ENCODE results near the gene KCNJ12.
"Not testable (repeated sequence)": the region's sequence is repeated elsewhere in the genome, so short reads cannot be mapped to it uniquely, and the experiment has no call there.

Gene KCNJ12

DNA sequence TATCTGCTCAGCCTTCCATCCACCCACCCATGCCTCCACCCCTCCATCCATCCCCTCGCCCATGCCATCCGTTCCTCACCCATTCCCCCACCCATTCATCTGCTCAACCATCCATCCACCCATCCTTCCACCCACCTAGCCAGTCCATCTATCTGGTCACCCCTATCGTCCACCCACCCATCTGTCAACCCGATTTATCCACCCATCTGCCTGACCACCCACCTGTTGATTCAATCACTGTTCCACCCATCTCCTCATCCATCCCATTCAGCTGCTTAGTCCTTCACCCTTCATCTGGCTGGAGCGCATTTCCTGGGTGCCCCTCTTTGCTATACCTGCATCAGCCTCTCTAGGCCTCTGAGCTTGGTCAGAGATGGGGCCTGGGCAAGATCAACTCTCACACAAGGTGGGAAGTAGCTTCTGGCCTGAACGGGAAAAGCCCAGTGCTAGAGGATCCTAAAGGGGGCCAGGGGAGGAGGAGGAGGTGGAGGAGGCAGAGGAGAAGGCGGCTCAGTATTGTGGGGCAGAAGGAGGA, 32.7 kb downstream of the KCNJ12 start:
- not testable (repeated sequence) for DNase-seq

DNA sequence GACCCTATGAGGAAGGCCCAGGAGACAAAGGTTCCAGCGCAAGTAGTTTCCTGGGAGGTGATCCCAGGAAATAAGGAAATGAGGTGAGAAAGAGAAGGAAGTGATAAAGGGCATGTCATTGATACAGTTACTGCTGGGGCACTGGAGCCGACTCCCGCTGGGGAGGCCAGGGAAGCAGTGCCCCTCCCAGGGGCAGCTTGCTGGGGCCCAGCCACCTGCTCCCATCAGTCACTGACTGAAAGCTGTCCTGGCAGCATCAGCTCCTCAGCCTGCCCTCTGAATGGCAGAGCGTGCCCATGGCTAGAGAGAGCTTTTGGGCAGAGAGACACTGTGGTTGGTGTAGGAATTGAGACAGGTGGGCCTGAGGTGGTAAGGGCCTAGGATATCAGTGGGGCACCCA, 33.2 kb downstream of the KCNJ12 start:
- not testable (repeated sequence) for DNase-seq

DNA sequence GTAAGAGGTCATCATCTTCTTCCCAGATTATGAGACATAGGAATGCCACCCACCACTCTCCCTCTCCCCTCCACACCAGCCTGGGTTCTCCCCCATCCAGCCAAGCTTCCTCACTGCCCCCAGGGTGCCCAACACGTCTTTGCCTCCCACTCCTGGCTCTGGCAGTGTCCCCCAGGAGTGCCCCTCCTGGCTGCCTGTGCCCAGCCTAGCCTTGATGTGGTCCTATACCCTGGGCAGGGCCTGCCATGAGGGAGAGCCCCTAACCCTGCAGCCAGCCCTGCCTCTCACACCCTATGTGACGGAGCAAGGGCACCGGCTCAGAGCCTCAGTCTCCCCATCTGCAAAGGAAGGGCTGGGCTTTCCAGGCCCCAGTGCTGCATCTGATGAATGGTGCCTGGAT, 33.8 kb downstream of the KCNJ12 start:
- not testable (repeated sequence) for DNase-seq

DNA sequence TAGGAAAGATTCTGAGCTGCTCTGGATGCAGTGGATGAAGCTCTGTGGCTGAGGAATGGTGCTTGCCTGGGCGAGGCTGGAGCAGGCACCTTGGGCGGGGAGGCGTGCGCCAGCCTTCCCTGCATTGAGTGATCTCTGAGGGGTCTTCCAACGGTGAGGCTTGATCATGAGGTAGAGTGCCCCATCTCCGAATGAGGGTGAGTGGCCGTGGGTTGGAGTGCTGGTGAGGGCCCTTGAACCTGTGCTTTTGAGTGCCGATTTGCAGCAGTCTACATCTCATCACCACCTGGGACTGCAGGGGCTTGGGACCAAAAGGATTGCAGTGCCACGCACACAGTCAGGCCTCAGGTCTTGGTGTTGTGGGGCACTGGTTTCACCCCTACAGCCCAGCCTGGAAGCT, 34.2 kb downstream of the KCNJ12 start:
- DNase-seq: not testable (repeated sequence)

DNA sequence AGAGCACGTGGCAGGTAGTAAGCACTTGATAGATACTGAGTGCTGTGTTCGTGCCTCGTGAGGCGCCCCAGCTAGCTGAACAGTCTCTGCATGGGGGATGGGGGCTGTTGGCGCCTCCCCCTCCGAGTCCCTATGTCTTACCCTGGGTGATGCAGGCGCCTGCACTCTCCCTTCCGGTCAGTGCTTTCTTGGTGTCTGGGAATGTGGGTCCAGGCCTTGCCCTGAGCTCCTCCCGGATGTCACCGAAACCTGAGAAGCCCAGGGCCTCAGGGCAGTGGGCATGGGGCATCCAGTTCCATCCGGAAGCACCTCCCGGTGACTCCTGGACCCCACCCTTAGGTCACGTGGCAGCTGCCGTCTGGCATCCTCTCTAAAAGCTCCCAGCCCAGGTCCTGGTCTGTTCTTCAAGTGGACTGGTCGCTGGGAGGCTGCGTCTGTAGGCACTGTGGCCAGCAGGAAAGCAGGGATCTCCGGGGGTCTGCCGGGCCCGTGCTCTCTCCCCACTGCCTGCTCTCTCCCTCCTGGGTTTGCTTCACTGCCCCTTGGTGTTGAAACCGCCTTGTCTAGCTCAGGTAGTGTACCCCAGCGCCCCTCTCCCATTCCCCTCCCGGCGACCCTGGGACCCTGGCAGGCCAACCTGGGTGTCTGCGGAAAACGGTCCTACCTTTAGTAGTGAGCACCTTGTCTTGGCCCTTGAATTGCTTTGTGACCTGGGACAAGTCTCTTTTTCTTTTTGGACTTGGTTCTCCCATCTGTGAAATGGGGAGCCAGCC, 34.9 kb downstream of the KCNJ12 start:
- DNase-seq: not testable (repeated sequence)

DNA sequence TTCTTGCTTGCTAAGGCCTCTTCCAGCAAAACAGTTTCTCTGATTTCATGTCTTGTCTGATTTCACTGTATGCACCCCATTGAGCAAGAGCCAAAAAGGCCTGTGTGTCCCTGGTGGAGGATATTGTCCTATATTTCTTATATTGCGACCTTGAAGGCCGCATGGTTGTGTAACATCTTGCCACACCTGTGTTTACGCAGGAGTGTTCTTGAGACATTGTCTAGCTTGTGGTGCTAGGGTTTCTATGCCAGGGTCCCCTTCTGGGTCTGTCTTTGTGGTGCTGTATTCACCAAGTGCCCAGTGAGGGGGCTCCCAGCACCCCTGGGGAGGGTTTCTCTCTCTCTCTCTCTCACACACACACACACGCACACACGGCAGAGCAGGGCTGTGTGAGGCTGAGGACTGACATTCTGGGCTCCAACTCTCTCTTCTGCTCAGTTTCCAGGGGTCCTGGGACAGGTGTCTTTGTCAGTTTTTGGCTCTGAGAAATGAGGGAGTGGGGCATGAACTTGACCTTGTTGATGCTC, 35.6 kb downstream of the KCNJ12 start:
- not testable (repeated sequence) for DNase-seq

DNA sequence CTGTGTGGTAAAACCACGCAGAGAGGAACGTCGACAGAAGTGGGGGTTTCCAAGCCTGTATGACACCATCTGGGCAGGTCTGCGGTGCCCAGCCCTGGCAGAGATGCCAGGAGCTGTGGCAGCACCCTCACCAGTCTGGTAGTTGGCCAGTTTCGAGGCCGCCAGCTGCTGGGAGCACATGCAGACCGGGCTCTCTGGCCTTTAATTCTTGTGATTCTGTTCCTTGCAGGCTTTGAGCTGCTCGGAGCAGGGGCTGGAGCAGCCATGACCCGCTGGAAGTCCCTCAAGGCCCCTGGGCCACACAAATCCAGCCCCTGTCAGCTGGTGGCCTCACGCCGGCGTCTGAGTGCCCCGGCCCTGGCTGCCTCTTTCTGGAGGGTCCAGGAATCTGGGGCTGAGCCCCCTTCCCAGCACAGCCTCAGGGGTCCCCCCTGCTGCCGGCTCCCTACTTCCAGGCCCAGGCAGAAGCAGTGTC, 36.1 kb downstream of the KCNJ12 start:
- not testable (repeated sequence) for DNase-seq

DNA sequence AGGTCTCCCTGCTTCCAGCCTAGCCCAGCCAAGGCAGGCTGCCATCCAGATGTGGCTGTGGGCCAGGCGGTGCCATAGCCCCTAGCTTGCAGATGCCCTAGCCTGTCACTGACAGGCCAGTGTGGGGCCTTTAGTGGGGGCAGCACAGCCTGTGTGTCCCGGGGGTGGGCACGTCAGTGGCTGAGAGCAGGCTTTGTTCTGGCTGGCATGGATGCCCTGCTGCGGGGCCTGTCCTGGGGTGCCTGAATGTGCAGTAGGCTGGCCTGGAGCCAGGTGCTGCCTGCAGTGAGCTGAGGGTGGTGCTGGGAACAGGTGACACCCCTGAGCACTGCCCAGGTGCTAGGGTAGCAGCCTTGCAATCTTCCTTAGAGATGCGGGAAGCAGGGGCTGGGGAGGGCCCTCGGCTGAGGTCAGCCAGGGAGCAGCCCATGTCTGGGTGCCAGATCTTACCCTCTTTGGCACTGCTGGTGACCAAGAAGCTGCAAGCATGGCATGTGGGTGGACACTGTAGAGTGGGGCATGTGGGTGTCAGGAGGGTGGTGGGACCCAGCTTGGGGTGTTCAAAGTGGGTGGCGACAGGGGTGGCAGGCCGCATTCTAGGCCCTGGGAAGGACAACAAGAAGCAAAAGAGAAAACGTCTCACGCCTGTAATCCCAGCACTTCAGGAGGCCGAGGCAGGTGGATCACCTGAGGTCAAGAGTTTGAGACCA, 37.6 kb downstream of the KCNJ12 start:
- not testable (repeated sequence) for DNase-seq

DNA sequence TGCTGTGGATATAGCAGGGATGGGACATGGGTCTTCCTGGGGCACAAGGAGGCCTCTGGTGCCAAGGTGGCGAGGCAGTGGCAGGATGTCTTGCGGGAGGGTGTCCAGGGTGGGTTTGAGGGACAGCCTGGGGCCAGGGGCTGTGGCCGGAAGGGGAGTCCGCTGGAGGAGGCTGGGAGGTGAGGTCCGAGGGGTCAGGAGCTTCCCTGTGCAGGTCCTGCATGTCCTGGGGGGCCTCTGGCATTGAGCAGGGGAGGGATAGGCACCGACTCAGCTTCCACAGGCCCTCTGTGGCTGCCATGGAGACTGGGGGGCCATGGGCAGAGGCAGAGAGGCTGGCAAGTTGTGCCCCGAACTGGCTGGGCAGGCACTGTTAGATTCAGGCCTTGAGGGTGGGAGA, 38.5 kb downstream of the KCNJ12 start:
- DNase-seq: not testable (repeated sequence)

DNA sequence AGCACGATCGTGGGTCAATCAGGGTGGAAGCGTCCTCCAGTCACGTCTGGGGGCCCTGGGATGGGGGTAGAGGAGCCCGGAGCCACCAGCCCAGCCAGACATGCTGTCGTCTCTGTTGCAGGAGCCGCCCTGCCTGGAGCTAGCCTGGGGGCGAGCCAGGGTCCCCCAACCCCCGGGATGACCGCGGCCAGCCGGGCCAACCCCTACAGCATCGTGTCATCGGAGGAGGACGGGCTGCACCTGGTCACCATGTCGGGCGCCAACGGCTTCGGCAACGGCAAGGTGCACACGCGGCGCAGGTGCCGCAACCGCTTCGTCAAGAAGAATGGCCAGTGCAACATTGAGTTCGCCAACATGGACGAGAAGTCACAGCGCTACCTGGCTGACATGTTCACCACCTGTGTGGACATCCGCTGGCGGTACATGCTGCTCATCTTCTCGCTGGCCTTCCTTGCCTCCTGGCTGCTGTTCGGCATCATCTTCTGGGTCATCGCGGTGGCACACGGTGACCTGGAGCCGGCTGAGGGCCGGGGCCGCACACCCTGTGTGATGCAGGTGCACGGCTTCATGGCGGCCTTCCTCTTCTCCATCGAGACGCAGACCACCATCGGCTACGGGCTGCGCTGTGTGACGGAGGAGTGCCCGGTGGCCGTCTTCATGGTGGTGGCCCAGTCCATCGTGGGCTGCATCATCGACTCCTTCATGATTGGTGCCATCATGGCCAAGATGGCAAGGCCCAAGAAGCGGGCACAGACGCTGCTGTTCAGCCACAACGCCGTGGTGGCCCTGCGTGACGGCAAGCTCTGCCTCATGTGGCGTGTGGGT, 39.2 kb downstream of the KCNJ12 start:
- not testable (repeated sequence) for DNase-seq

DNA sequence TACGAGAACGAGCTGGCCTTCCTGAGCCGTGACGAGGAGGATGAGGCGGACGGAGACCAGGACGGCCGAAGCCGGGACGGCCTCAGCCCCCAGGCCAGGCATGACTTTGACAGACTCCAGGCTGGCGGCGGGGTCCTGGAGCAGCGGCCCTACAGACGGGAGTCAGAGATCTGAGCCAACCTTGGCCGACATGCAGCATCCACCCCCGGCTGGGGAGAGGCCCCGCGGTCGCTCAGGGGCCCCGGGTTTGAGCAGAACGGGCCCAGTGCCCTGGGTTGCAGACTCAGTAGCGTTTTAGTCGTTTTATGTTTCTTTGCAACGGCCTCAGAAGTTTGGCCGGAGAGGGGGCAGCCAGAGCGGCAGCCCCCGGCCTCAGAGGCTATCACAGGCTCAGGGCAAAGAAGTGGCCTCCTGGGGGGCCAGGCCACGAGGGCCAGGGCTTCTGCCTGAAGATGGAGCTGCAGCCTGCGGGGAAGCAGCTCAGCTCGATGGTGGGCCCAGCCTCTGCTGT, 40.4 kb downstream of the KCNJ12 start:
- not testable (repeated sequence) for DNase-seq

DNA sequence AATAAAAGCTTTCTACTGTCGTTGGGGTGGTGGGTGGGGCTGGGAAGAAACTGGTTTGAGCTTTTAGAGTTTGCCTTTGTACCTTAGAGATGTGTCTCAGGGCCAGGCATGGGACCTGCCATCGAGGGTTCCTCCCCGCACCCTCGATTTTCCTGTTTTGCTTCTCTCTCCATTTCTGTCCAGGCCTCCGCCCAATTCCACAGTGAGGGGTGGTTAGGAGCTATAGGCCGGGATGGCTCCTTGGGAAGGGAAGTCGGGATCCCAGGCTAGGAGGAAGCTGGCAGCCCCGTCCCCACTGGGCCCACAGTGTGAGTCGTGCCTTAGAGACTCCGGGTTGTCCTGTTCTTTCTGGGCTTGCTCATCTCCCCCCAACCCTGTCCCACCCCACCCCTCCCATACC, 41.2 kb downstream of the KCNJ12 start:
- DNase-seq: not testable (repeated sequence)

DNA sequence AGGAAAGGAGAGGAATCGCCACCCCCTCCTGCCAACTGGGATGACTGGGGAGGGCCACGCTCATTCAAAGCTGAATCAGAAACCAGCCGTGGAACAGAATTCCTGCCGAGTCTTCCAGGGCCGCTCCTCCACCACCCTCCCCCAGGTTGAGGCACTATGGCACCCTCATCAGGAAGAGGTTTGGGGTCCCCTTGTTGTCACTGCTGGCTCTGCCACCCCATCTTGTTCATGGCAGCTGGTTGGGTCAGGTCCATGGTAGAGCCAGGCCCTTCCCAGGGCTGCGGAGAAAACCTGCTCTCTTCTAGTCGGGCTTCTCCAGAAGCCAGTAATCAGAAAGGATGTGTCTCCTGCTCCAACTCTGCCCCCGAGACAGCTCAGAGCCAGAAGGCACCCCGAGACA, 41.8 kb downstream of the KCNJ12 start:
- DNase-seq: no peak

DNA sequence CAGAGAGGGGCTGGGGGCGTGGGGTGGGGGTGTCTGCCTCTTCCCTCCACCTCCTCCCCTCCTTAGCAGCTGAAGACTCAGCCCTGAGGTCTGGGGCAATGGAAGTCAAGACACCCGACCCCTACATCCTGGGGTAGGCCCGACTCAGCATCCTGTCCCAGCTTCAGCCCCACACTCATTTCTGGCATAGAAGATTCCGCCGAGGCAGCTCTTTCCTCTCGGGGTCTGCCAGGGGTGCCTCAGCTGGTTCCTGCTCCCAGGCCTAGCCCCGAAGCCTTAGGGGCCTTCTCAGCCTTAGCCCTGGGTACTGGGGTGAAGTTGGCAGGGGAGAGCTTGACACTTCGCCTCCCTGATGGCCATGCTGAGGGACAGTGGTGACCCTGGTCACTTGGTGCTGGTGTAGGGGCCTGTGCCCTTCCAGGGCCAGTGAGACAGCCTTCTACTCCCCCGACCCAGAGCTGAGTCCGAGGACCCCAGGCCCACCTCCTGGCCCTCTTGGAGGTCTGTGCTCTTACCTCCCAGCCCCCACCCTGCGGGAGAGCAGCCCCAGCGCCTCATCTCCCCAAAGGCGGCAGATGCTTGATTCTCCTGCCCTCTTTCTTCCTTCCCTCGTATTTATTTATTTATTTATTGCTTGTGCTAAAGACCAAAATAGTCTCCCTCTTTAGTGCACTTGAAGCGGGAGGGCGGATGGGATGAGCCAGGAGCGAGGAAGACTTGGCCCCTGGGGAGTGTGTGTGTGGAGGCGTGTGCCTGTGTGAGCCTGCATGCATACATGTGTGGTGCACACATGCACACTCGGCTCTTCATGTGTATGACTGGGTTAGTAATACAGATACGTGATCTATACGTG, 42.5 kb downstream of the KCNJ12 start:
- DNase-seq: no peak

DNA sequence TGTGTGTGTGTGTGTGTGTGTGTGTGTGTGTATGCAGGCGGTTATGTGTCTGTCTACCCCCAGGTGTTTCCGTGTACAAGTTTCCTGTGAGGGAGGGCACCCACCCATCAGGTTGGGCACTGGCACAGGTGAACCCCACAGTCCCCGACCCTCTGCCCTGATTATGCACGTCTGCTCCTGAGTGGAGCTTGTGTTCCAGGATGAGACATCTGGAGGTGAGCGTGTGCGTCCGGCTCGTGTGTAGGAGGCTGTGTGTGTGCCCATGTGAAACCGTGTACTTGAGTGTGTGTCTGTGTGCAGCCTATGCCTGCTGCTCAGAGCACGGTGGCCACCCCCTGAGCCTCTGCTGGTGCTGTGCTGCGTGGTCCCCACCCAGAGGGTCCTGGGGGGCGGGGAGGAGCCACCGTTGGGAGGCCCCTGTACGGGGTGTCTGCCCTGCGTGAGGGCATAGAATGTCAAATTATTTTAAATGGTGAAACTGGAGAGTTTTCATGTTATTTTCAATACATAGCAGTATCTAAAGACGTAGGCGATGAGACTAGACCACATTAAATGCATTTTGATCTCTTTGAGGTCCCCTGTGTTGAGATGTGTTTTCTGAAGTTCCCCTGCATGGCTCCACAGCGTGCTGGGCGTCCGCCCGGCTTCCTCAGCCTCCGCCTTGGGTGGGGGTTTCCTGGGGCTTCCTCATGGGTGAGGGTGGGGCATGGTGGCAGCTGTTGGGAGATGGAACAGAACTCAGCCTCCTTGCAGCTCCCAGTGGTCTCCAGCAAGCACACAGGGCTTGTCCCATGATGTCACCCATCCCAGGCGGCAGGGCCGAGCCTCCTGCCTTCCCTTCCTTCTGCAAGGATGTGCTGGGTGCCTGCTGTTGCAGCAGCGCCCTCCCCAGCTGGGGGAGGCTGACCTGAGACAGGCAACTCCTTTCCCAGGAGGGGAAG, 43.4 kb downstream of the KCNJ12 start:
- peak; percentile 52 for DNase-seq

DNA sequence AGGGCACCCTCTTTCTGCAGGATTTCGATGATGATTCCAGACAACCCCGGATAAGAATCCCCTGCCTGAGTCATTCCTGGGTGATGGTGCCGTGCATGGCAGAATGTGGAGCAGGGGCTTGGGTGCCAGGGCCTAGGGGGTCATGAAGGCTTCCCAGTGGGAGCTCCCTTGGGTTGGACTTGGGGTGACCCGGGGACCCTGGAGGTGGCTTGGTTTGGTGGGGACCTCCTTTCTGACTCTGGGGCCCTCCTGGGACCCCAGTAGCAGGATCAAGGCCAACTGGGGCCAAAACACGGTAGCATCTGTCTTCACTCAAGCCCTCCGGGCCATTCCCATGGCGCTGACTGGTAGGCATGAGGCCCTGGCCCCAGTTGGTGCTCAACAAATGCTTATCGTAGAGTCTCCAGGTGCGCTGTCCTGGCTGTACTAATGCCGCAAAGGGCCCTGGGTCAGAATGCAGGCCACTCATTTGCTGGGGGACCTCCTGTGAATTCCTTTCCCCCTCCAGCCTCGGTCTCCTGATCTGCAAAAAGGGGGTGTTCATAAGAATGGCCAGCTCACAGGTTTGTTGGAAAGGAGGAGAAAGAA, 44.4 kb downstream of the KCNJ12 start:
- not testable (repeated sequence) for DNase-seq

DNA sequence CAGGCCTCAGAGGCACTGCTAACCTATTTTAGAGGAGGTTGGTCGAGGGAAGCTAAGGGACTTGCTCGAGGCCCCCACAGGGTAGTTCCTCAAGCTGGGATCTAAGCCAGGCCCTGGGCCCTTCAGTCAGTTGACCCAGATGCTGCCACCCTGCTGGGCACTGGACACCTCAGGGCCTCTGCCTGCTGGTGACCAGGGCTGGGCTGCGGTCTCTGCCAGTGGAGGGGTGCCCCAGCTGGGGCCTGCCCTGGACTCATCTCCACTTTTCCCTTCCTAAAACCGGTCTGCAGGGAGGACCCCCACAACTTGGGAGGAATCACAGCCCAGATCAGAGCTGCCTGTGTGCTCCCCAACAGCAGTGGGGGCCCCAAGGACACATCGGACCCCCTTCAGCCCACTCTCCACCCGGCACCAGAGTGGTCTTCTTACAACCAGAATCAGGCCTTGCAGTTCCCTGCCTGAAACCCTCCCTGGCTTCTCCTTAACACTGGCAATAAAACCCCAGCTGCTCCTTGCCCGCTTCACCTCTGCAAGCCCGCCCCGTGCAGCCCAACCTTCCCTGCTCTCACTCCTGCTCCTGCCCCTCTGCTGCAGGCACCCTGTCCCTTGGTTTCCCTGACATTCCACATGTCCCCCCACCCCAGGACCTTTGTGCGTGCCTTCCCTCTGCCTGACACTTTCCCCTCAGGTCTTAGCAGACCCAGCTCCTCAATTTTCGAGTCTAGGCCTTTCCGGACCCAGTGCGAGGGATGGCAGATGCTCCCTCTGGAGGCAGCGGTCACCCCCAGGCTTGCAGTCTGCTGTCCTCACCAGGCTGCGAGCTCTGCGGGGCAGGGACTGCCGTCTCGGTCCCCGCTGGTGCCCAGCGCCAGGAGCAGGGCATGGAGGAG, 45.5 kb downstream of the KCNJ12 start:
- DNase-seq: not testable (repeated sequence)

DNA sequence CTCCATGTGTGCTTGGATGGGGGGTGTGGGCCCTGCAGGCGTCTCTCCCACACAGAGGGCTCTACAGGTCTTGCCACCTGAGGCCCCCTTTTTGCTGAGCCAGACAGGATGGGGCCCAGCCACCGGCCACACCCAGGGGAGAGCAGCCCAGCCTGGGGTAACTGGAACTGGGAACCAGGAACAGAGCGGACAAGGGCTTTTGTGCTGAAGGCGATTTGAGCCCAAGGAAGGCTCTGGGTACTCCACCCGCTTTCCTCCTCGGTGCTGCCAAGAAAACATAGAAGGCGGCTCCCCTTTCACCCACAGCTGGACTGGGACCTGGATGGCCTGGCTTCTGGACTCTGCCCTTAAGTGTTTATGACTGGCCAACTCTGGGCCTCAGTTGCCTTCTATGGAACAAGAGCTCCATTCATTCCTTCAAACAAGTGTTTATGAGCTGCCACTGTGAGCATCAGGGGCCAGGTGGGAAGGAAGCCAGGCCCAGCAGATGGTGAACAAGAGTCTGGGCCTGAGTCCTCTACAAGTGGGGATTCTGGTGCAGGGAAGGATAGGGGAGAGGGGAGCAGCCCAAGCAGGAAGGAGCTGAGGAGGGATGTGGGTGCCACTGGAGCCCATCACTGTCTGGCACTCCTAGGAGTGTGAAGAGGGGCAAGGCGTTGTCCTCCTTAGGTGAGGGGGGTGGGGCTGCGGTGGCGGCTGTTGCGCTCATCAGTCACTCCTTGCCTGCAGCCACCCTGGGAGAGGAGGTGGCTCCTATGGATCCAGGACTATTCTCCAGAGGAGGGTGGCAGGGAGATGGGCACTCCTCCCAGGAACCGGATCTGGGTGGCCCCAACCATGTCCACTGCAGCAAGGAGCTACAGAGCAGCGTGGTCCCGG, 46.4 kb downstream of the KCNJ12 start:
- DNase-seq: not testable (repeated sequence)
